HepG2 (cell line): Measurements from ENCODE around the gene SRP9. TPM values are rescaled to one million over a fixed set of nuclear protein-coding genes. Genes with fewer than 3 reads are reported as not detected.

ENCODE experiments used
- MEF2D ChIP-seq: sonication (generic); formaldehyde crosslinking; IDR thresholded peaks from 2 replicates; pipeline ENCODE4 v1.5.1; 2020; ENCODE audit warnings: mild to moderate bottlenecking, missing genetic modification reagents
- PCBP2 ChIP-seq: fragments of 200-400 bp; formaldehyde crosslinking; optimal IDR thresholded peaks from 2 replicates; pipeline ENCODE3; 2018; ENCODE audit warnings: low read length, low read depth; ENCODE audit not compliant: poor library complexity, severe bottlenecking
- POLR2A ChIP-seq, 2 experiments: IDR thresholded peaks; 2 replicates each; pipeline ENCODE4 v1.6.1; 2011; ENCODE audit warnings: low read depth in 2 of 2, low read length in 2 of 2, mild to moderate bottlenecking in 1 of 2, moderate library complexity in 1 of 2; ENCODE audit not compliant: insufficient read depth in 1 of 2
- RARA ChIP-seq: IDR thresholded peaks from 2 replicates; pipeline ENCODE4 v1.6.1; 2016; ENCODE audit warnings: missing genetic modification reagents, missing compliant biosample characterization
- SMYD3 ChIP-seq: sonication (generic); formaldehyde crosslinking; IDR thresholded peaks from 2 replicates; pipeline ENCODE4 v1.8.1; 2023; ENCODE audit warnings: mild to moderate bottlenecking, missing genetic modification reagents
- SPEN ChIP-seq: sonication (generic); formaldehyde crosslinking; IDR thresholded peaks from 2 replicates; pipeline ENCODE4 v1.5.1; 2020; ENCODE audit warnings: low read depth, mild to moderate bottlenecking, missing genetic modification reagents
- ZNF264 ChIP-seq: sonication (generic); formaldehyde crosslinking; IDR thresholded peaks from 2 replicates; pipeline ENCODE4 v1.4.0; 2020; ENCODE audit warnings: missing genetic modification reagents
- ZNF572 ChIP-seq: sonication (generic); formaldehyde crosslinking; IDR thresholded peaks from 2 replicates; pipeline ENCODE4 v1.5.1; 2020; ENCODE audit warnings: mild to moderate bottlenecking, missing genetic modification reagents
- ZNF776 ChIP-seq: sonication (generic); formaldehyde crosslinking; IDR thresholded peaks from 2 replicates; pipeline ENCODE4 v1.4.0; 2020; ENCODE audit warnings: mild to moderate bottlenecking, missing genetic modification reagents
- polyA plus RNA-seq, 8 experiments: library from polyadenylated mRNA; depleted of rRNA in 3 of 8; stranded (reverse) in 7 of 8; unstranded in 1 of 8; fragments of >200 nt; fragmentation: Illumina TruSeq in 4 of 8; extraction: Trizol in 4 of 8; gene quantifications; 2 replicates each; pipeline versions ENCODE4 v1.2.1 to v1.2.3, GENCODE V29; 2011 to 2016; ENCODE audit warnings: low read depth in 4 of 8, missing spikeins in 1 of 8, mixed read lengths in 1 of 8; ENCODE audit not compliant: insufficient read depth in 1 of 8
- total RNA-seq, 5 experiments: library from RNA; depleted of rRNA; stranded (reverse); fragments of >200 nt; fragmentation: Illumina TruSeq; extraction: Trizol; gene quantifications; 2 replicates each; pipeline ENCODE4 v1.2.3, GENCODE V29; 2016; ENCODE audit warnings: low read depth in 1 of 5
- TF ChIP-seq, protein P1 (sequence below): sonication (generic); formaldehyde crosslinking; IDR thresholded peaks from 2 replicates; pipeline ENCODE4 v1.9.0; 2021; ENCODE audit warnings: missing genetic modification reagents, borderline replicate concordance
- TF ChIP-seq, protein P2 (sequence below): sonication (generic); formaldehyde crosslinking; IDR thresholded peaks from 2 replicates; pipeline ENCODE4 v1.9.0; 2021; ENCODE audit warnings: missing genetic modification reagents, mild to moderate bottlenecking, borderline replicate concordance
- TF ChIP-seq, protein P3 (sequence below): IDR thresholded peaks from 2 replicates; pipeline ENCODE4 v1.6.1; 2016; ENCODE audit warnings: mild to moderate bottlenecking
- TF ChIP-seq, protein P4 (sequence below): sonication (generic); formaldehyde crosslinking; IDR thresholded peaks from 2 replicates; pipeline ENCODE4 v1.4.0; 2020; ENCODE audit warnings: missing genetic modification reagents
- TF ChIP-seq, protein P5 (sequence below): sonication (generic); formaldehyde crosslinking; IDR thresholded peaks from 2 replicates; pipeline ENCODE4 v1.4.0; 2020; ENCODE audit warnings: missing genetic modification reagents, borderline replicate concordance

Gene SRP9
- total and polyA plus RNA-seq, 2 of the 13 experiments (the other 11 are each of a cell fraction or from before 2014, with no cell fraction given) = 251 to 307 TPM

DNA sequence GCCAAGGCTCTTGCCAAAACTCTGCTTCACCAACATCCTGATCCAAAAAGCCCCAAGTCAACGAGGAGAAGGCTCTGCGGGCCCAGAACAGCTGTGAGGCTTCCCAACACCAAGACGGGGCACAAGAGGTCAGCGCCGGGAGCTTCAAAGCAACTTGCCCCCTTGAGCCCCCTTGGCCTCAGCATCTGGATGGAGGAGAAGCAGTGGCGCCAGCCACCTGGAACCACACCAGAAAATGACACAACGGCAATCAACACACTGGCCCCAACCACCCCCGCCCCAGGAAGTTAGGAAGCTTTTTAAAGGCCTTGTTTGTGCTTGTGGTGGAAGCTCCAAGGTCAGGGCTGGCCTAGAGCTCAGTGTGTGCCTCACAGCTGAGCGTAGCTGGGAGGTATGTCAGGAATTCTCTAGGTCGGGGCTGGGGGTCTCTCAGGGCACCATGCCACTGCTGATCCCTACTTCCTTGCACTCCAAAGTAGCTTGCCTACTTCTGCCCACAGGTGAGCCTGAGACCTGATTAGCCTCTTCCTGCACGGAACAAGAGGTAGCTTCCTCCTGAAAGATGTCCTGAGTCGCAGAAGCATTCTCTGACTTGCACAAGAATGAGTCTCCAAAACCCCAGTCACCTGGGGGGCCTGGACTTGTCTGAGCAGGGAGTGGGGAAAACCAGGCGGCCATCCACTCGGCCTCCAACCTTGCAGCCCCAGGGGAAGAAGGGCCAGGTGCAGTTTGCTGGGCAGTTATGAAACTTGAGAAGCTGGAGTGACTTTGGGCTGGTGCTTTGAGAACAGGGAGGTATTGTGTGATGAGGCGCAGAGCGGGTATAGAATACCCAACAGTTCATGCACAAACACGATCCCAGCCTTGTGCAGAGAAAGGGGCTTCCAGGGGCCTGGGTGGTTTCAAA is 9.7 kb upstream of the SRP9 start (continued):
- TF ChIP-seq, protein P1, sequence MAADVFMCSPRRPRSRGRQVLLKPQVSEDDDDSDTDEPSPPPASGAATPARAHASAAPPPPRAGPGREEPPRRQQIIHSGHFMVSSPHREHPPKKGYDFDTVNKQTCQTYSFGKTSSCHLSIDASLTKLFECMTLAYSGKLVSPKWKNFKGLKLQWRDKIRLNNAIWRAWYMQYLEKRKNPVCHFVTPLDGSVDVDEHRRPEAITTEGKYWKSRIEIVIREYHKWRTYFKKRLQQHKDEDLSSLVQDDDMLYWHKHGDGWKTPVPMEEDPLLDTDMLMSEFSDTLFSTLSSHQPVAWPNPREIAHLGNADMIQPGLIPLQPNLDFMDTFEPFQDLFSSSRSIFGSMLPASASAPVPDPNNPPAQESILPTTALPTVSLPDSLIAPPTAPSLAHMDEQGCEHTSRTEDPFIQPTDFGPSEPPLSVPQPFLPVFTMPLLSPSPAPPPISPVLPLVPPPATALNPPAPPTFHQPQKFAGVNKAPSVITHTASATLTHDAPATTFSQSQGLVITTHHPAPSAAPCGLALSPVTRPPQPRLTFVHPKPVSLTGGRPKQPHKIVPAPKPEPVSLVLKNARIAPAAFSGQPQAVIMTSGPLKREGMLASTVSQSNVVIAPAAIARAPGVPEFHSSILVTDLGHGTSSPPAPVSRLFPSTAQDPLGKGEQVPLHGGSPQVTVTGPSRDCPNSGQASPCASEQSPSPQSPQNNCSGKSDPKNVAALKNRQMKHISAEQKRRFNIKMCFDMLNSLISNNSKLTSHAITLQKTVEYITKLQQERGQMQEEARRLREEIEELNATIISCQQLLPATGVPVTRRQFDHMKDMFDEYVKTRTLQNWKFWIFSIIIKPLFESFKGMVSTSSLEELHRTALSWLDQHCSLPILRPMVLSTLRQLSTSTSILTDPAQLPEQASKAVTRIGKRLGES (CRISPR knock-in tag) = no peak
- TF ChIP-seq, protein P2, sequence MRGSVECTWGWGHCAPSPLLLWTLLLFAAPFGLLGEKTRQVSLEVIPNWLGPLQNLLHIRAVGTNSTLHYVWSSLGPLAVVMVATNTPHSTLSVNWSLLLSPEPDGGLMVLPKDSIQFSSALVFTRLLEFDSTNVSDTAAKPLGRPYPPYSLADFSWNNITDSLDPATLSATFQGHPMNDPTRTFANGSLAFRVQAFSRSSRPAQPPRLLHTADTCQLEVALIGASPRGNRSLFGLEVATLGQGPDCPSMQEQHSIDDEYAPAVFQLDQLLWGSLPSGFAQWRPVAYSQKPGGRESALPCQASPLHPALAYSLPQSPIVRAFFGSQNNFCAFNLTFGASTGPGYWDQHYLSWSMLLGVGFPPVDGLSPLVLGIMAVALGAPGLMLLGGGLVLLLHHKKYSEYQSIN (CRISPR knock-in tag) = no peak
- TF ChIP-seq, protein P3, sequence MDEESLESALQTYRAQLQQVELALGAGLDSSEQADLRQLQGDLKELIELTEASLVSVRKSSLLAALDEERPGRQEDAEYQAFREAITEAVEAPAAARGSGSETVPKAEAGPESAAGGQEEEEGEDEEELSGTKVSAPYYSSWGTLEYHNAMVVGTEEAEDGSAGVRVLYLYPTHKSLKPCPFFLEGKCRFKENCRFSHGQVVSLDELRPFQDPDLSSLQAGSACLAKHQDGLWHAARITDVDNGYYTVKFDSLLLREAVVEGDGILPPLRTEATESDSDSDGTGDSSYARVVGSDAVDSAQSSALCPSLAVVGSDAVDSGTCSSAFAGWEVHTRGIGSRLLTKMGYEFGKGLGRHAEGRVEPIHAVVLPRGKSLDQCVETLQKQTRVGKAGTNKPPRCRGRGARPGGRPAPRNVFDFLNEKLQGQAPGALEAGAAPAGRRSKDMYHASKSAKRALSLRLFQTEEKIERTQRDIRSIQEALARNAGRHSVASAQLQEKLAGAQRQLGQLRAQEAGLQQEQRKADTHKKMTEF (CRISPR knock-in tag) = peak; percentile 37; the same call in 1 of the 2 replicates
- TF ChIP-seq SPEN (CRISPR knock-in tag) (peak; percentile 40; the same call in 1 of the 2 replicates), MEF2D (0 out of 2 replicates have a peak, but pooled peaks have one; percentile 33), SMYD3 (CRISPR knock-in tag) (0 out of 2 replicates have a peak, but pooled peaks have one; percentile 41), RARA (CRISPR knock-in tag) (peak; percentile 82), ZNF776 (CRISPR knock-in tag) (no peak), PCBP2 (no peak), ZNF572 (CRISPR knock-in tag) (0 out of 2 replicates have a peak, but pooled peaks have one; percentile 32), POLR2A (IDR thresholded peaks at IDR 0.05; ENCODE audit: insufficient read depth in 1 of 2, low read depth in 2 of 2, low read length in 2 of 2) (peak in 1 of 2 experiments; percentile 33; a peak in 1 of 4 replicates), ZNF264 (CRISPR knock-in tag) (no peak)
- TF ChIP-seq, protein P4, sequence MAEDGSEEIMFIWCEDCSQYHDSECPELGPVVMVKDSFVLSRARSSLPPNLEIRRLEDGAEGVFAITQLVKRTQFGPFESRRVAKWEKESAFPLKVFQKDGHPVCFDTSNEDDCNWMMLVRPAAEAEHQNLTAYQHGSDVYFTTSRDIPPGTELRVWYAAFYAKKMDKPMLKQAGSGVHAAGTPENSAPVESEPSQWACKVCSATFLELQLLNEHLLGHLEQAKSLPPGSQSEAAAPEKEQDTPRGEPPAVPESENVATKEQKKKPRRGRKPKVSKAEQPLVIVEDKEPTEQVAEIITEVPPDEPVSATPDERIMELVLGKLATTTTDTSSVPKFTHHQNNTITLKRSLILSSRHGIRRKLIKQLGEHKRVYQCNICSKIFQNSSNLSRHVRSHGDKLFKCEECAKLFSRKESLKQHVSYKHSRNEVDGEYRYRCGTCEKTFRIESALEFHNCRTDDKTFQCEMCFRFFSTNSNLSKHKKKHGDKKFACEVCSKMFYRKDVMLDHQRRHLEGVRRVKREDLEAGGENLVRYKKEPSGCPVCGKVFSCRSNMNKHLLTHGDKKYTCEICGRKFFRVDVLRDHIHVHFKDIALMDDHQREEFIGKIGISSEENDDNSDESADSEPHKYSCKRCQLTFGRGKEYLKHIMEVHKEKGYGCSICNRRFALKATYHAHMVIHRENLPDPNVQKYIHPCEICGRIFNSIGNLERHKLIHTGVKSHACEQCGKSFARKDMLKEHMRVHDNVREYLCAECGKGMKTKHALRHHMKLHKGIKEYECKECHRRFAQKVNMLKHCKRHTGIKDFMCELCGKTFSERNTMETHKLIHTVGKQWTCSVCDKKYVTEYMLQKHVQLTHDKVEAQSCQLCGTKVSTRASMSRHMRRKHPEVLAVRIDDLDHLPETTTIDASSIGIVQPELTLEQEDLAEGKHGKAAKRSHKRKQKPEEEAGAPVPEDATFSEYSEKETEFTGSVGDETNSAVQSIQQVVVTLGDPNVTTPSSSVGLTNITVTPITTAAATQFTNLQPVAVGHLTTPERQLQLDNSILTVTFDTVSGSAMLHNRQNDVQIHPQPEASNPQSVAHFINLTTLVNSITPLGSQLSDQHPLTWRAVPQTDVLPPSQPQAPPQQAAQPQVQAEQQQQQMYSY (CRISPR knock-in tag) = no peak
- TF ChIP-seq, protein P5, sequence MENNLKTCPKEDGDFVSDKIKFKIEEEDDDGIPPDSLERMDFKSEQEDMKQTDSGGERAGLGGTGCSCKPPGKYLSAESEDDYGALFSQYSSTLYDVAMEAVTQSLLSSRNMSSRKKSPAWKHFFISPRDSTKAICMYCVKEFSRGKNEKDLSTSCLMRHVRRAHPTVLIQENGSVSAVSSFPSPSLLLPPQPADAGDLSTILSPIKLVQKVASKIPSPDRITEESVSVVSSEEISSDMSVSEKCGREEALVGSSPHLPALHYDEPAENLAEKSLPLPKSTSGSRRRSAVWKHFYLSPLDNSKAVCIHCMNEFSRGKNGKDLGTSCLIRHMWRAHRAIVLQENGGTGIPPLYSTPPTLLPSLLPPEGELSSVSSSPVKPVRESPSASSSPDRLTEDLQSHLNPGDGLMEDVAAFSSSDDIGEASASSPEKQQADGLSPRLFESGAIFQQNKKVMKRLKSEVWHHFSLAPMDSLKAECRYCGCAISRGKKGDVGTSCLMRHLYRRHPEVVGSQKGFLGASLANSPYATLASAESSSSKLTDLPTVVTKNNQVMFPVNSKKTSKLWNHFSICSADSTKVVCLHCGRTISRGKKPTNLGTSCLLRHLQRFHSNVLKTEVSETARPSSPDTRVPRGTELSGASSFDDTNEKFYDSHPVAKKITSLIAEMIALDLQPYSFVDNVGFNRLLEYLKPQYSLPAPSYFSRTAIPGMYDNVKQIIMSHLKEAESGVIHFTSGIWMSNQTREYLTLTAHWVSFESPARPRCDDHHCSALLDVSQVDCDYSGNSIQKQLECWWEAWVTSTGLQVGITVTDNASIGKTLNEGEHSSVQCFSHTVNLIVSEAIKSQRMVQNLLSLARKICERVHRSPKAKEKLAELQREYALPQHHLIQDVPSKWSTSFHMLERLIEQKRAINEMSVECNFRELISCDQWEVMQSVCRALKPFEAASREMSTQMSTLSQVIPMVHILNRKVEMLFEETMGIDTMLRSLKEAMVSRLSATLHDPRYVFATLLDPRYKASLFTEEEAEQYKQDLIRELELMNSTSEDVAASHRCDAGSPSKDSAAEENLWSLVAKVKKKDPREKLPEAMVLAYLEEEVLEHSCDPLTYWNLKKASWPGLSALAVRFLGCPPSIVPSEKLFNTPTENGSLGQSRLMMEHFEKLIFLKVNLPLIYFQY (CRISPR knock-in tag) = no peak
